H1 (cell line): ENCODE data around the gene TFDP1. TPM values are rescaled to one million over a fixed set of nuclear protein-coding genes. Genes with fewer than 3 reads are reported as not detected.

ENCODE experiments used
- CTCF ChIA-PET: fragments of 300-600 bp; sonication (Branson Sonifier 250); formaldehyde crosslinking; loops from one replicate; lab custom pipeline; 2021; ENCODE audit not compliant: partially characterized antibody; lab: Charles Lee
- POLR2A ChIA-PET: fragments of 300-600 bp; sonication (Branson Sonifier 250); formaldehyde crosslinking; loops from one replicate; lab custom pipeline; 2021; ENCODE audit warnings: inconsistent platforms; ENCODE audit not compliant: partially characterized antibody; lab: Charles Lee
- DNase-seq, 2 experiments: peaks; one replicate each; pipeline versions ENCODE4 v3.0.0 to v3.0.0-alpha.2; 2010 to 2022; ENCODE audit warnings: low spot score in 2 of 2, low read depth in 1 of 2, mixed read lengths in 1 of 2
- FAIRE-seq: peaks from 2 replicates; lab custom pipeline; 2011; peaks lifted over from hg19 to GRCh38; lab: Jason Lieb, UNC
- H2AFZ ChIP-seq: 2 replicates; pipeline ENCODE4 v1.8.1; 2012; ENCODE audit warnings: low read length, inconsistent platforms
- H2AK5ac ChIP-seq: 2 replicates; pipeline ENCODE4 v1.6.1; 2013; ENCODE audit warnings: low read depth, low read length
- H2BK120ac ChIP-seq: replicated peaks from 2 replicates; pipeline ENCODE3; 2013; ENCODE audit warnings: low read depth, low read length, inconsistent platforms
- H2BK12ac ChIP-seq: 2 replicates; pipeline ENCODE4 v1.6.1; 2013; ENCODE audit warnings: low read depth, low read length
- H2BK15ac ChIP-seq: 2 replicates; pipeline ENCODE4 v1.6.1; 2013; ENCODE audit warnings: low read length
- H2BK20ac ChIP-seq: 2 replicates; pipeline ENCODE4 v1.6.1; 2013; ENCODE audit warnings: low read length
- H2BK5ac ChIP-seq: 2 replicates; pipeline ENCODE4 v1.6.1; 2013; ENCODE audit warnings: low read depth, low read length
- H3K14ac ChIP-seq: 2 replicates; pipeline ENCODE4 v1.6.1; 2013; ENCODE audit warnings: inconsistent platforms; ENCODE audit not compliant: insufficient read length
- H3K18ac ChIP-seq: 2 replicates; pipeline ENCODE4 v1.6.1; 2013; ENCODE audit warnings: low read length; ENCODE audit errors: extremely low read depth
- H3K23ac ChIP-seq: 2 replicates; pipeline ENCODE4 v1.6.1; 2013; ENCODE audit warnings: inconsistent platforms; ENCODE audit not compliant: insufficient read length
- H3K23me2 ChIP-seq: 2 replicates; pipeline ENCODE4 v1.6.1; 2013; ENCODE audit warnings: low read depth, low read length
- H3K27ac ChIP-seq: 2 replicates; pipeline ENCODE4 v1.6.1; 2011; ENCODE audit warnings: low read depth, low read length, inconsistent platforms
- H3K27me3 ChIP-seq, 4 experiments: replicated peaks in 1 of 4; 1 replicate in 1 of 4; 2 replicates in 3 of 4; pipeline versions ENCODE4 v1.6.1 to v1.8.1; 2011 to 2013; ENCODE audit warnings: low read length in 3 of 4, mild to moderate bottlenecking in 3 of 4, inconsistent platforms in 2 of 4, mixed read lengths in 2 of 4, moderate library complexity in 1 of 4; ENCODE audit not compliant: control insufficient read depth in 3 of 4, insufficient read depth in 3 of 4; ENCODE audit errors: extremely low read depth in 1 of 4
- H3K36me3 ChIP-seq, 4 experiments: 2 replicates each; pipeline versions ENCODE4 v1.6.1 to v1.8.1; 2011 to 2013; ENCODE audit warnings: mild to moderate bottlenecking in 4 of 4, low read length in 3 of 4, moderate library complexity in 2 of 4, control low read depth in 1 of 4, inconsistent platforms in 1 of 4; ENCODE audit not compliant: insufficient read depth in 4 of 4, control insufficient read depth in 2 of 4
- H3K4ac ChIP-seq: replicated peaks from 2 replicates; pipeline ENCODE3; 2013; ENCODE audit warnings: low read length, low read depth, mixed read lengths, inconsistent platforms; ENCODE audit not compliant: insufficient read length
- H3K4me1 ChIP-seq, 4 experiments: replicated peaks in 1 of 4; 1 replicate in 1 of 4; 2 replicates in 3 of 4; pipeline versions ENCODE4 v1.6.1 to v1.8.1; 2011 to 2013; ENCODE audit warnings: low read length in 3 of 4, inconsistent platforms in 2 of 4, mixed read lengths in 1 of 4; ENCODE audit not compliant: insufficient read depth in 4 of 4, control insufficient read depth in 3 of 4
- H3K4me2 ChIP-seq, 2 experiments: 2 replicates each; pipeline versions ENCODE4 v1.6.1 to v1.8.1; 2011 to 2013; ENCODE audit warnings: low read depth in 2 of 2, low read length in 2 of 2, control low read depth in 1 of 2, inconsistent platforms in 1 of 2, mild to moderate bottlenecking in 1 of 2; ENCODE audit not compliant: insufficient read depth in 1 of 2
- H3K4me3 ChIP-seq, 4 experiments: fragments of 200-600, 300-600 bp in 1 of 4; sonication (generic), shearing (Covaris generic), sonication (Bioruptor Twin) in 1 of 4; 2 replicates each; pipeline versions ENCODE4 v1.5.1 to v1.8.1; 2011 to 2016; ENCODE audit warnings: low read length in 4 of 4, low read depth in 3 of 4, control low read depth in 2 of 4, inconsistent platforms in 2 of 4, mild to moderate bottlenecking in 2 of 4, mixed read lengths in 1 of 4, moderate library complexity in 1 of 4; ENCODE audit not compliant: insufficient read depth in 2 of 4; ENCODE audit errors: extremely low read depth in 1 of 4
- H3K56ac ChIP-seq: replicated peaks from 2 replicates; pipeline ENCODE3; 2013; ENCODE audit warnings: low read depth, mild to moderate bottlenecking, mixed read lengths, low read length, inconsistent platforms; ENCODE audit not compliant: insufficient read length
- H3K79me1 ChIP-seq: 2 replicates; pipeline ENCODE4 v1.6.1; 2013; ENCODE audit warnings: low read depth, low read length, control low read depth
- H3K79me2 ChIP-seq, 2 experiments: 2 replicates each; pipeline versions ENCODE4 v1.6.1 to v1.8.1; 2012 to 2013; ENCODE audit warnings: low read length in 2 of 2, mild to moderate bottlenecking in 2 of 2, inconsistent platforms in 1 of 2; ENCODE audit not compliant: insufficient read depth in 2 of 2, control insufficient read depth in 1 of 2
- H3K9ac ChIP-seq, 4 experiments: replicated peaks in 1 of 4; 1 replicate in 1 of 4; 2 replicates in 3 of 4; pipeline versions ENCODE4 v1.6.1 to v1.8.1; 2011 to 2013; ENCODE audit warnings: low read depth in 3 of 4, low read length in 3 of 4, control low read depth in 2 of 4, mild to moderate bottlenecking in 2 of 4, moderate library complexity in 2 of 4, inconsistent platforms in 1 of 4; ENCODE audit errors: extremely low read depth in 1 of 4
- H3K9me3 ChIP-seq, 2 experiments: 2 replicates each; pipeline versions ENCODE4 v1.6.1 to v1.8.1; 2012 to 2013; ENCODE audit warnings: mild to moderate bottlenecking in 2 of 2, moderate library complexity in 2 of 2, control low read depth in 1 of 2, inconsistent platforms in 1 of 2, low read depth in 1 of 2, low read length in 1 of 2, mixed read lengths in 1 of 2; ENCODE audit not compliant: insufficient read depth in 2 of 2
- H4K20me1 ChIP-seq, 2 experiments: replicated peaks in 1 of 2; 2 replicates each; pipeline versions ENCODE3 to v1.8.1; 2011 to 2013; ENCODE audit warnings: inconsistent platforms in 2 of 2, low read length in 2 of 2, mild to moderate bottlenecking in 1 of 2; ENCODE audit not compliant: insufficient read depth in 2 of 2, control insufficient read depth in 1 of 2
- H4K5ac ChIP-seq: 2 replicates; pipeline ENCODE4 v1.6.1; 2013; ENCODE audit warnings: low read length, low read depth, mixed read lengths, inconsistent platforms; ENCODE audit not compliant: insufficient read length
- H4K8ac ChIP-seq: 2 replicates; pipeline ENCODE4 v1.8.0; 2013; ENCODE audit warnings: mild to moderate bottlenecking, moderate library complexity, low read length, inconsistent platforms; ENCODE audit not compliant: insufficient read depth; ENCODE audit errors: extremely low read depth
- H4K91ac ChIP-seq: replicated peaks from 2 replicates; pipeline ENCODE3; 2013; ENCODE audit warnings: low read length, mixed read lengths, inconsistent platforms; ENCODE audit not compliant: insufficient read length
- HDAC2 ChIP-seq, 2 experiments: fragments of 300-600 bp in 1 of 2; sonication (generic) in 1 of 2; IDR thresholded peaks; 2 replicates each; pipeline ENCODE4 v1.6.1; 2011 to 2012; ENCODE audit warnings: low read depth in 2 of 2, low read length in 2 of 2, mild to moderate bottlenecking in 2 of 2, moderate library complexity in 2 of 2, borderline replicate concordance in 1 of 2, inconsistent platforms in 1 of 2
- WGBS, 2 experiments: shearing (Covaris generic) in 1 of 2; methylation state at CpG; one replicate each; pipeline versions ENCODE4 v1.1.6 to v1.1.7; 2013 to 2015; ENCODE audit warnings: low lambda C conversion rate in 2 of 2, mixed read lengths in 2 of 2, inconsistent platforms in 1 of 2, low coverage in 1 of 2, missing lambda C conversion rate in 1 of 2; ENCODE audit not compliant: insufficient replicate concordance in 2 of 2, insufficient coverage in 1 of 2, insufficient read length in 1 of 2; ENCODE audit errors: extremely low coverage in 1 of 2, missing lambda C conversion rate in 1 of 2; 5-methylcytosine and 5-hydroxymethylcytosine counted together
- polyA plus RNA-seq, 7 experiments: library from polyadenylated mRNA; depleted of rRNA in 3 of 7; stranded (reverse) in 5 of 7; unstranded in 2 of 7; fragments of >200 nt in 5 of 7; fragments of 200-250 nt in 2 of 7; gene quantifications; 1 replicate in 5 of 7; 2 replicates in 1 of 7; 4 replicates in 1 of 7; pipeline versions ENCODE4 v1.2.1 to v1.2.3, GENCODE V29; 2011 to 2013; ENCODE audit warnings: missing spikeins in 2 of 7, mixed read lengths in 2 of 7
- total RNA-seq: library from RNA; stranded (reverse); fragmentation: NEBNext Ultra II Directional; extraction: Animal tissue kit (Norgen Biotek cat#: 25700); gene quantifications from 2 replicates; pipeline ENCODE4 v1.2.1, GENCODE V29; 2021

TFDP1 gene
- total and polyA plus RNA-seq, 2 of the 8 experiments (the other 6 are each of a cell fraction or from before 2014, with no cell fraction given) = 43.6 to 81.9 TPM

- no peak for FAIRE-seq
- Histone ChIP-seq H3K56ac (no peak overlapping the region), H4K5ac (no peak overlapping the region), H3K23ac (no peak overlapping the region), H3K18ac (no peak overlapping the region), H3K4ac (no peak overlapping the region), H2BK12ac (no peak overlapping the region), H3K4me2 (no peak overlapping the region), H3K79me2 (peaks cover 7 to 72% of the 10 kb centered on the region in 2 experiments), H3K9ac (no peak overlapping the region), H3K4me1 (peaks cover 5 to 14% (median 10%) of the 10 kb centered on the region in 4 experiments), H4K91ac (no peak overlapping the region), H3K4me3 (no peak overlapping the region), H3K23me2 (peaks cover 10% of the 10 kb centered on the region), H2AFZ (no peak overlapping the region)
- 91% methylated on average over 9 of the region's 10 CpGs; no CpG with 5 or more reads in 1 of the 2 experiments for whole genome bisulfite sequencing, 2 experiments
- DNase-seq = no peak
- CTCF ChIA-PET = no interaction called here
- TF ChIP-seq HDAC2 (IDR thresholded peaks at IDR 0.05; ENCODE audit: borderline replicate concordance in 1 of 2, low read depth in 2 of 2, low read length in 2 of 2) = no peak
- TF ChIP-seq, all 59 proteins: peak for 0
- POLR2A ChIA-PET = interaction anchor here (0.8 to 2.1 kb wide), 2 partner anchors 9 to 16 kb away, joined by 3 to 6 read pairs; no protein-coding TSS in a partner anchor
- peaks cover 2 to 28% of the 10 kb centered on the region in 2 experiments for H4K20me1 ChIP-seq
- H2BK15ac ChIP-seq = no peak overlapping the region
- no peak overlapping the region for H3K14ac ChIP-seq
- H3K27me3 ChIP-seq = no peaks in the 10 kb centered on the region; a peak in 1 of 7 replicates
- no peak overlapping the region for H2AK5ac ChIP-seq
- H3K9me3 ChIP-seq = no peaks in the 10 kb centered on the region
- H2BK5ac ChIP-seq = no peak overlapping the region
- no peak overlapping the region for H4K8ac ChIP-seq
- no peak overlapping the region for H2BK120ac ChIP-seq
- H3K36me3 ChIP-seq = peaks cover 2 to 13% (median 4%) of the 10 kb centered on the region in 4 experiments; a peak in 4 of 8 replicates
- H3K79me1 ChIP-seq = peaks cover 40% of the 10 kb centered on the region
- no peak overlapping the region for H2BK20ac ChIP-seq
- no peak overlapping the region for H3K27ac ChIP-seq
Measured at GRCh38 chr13:113612607-113613006, 28.1 kb downstream of the TFDP1 start.
